ENCODE results near the gene LIN7C. TPM values are rescaled to one million over a fixed set of nuclear protein-coding genes. Genes with fewer than 3 reads are reported as not detected.

Gene LIN7C
- total RNA-seq, 1 experiment from 2014 or later: 26.6 TPM

DNA sequence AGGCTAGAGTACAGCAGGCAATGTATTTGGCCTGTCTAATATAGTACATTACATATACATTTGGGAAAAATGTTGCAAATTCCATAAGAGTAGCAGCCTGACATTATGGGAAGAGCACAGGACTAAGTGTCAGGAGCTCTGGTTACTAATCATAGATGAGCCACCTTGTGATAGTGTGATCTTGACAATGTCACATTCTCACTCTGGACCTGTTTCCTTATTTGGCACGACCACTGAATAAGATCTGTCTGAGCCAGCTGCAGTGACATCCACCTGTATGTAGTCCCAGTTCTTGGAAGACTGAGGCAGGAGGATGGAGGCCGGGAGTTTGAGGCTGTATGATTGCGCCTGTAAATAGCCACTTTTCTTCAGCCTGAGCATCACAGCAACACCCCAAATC, 5.7 kb upstream of the LIN7C start:
- Histone ChIP-seq H3F3A (ENCODE audit: low read length, unreplicated experiment) (no peaks in the 10 kb centered on the region), H3K9ac (ENCODE audit: low read length) (no peak overlapping the region), H3K9me3 (ENCODE audit: low read length) (no peaks in the 10 kb centered on the region), H4K20me1 (ENCODE audit: low read length) (no peaks in the 10 kb centered on the region), H3K27me3 (ENCODE audit: low read length) (no peaks in the 10 kb centered on the region), H3K9me2 (replicated peaks; ENCODE audit: low read length) (no peaks in the 10 kb centered on the region), H3K27ac (ENCODE audit: low read length) (no peak overlapping the region), H2AFZ (ENCODE audit: low read length) (no peak overlapping the region), H3K4me3 (ENCODE audit: low read length) (no peak overlapping the region), H3K4me2 (ENCODE audit: low read length) (no peak overlapping the region), H3K36me3 (ENCODE audit: low read depth, low read length) (no peaks in the 10 kb centered on the region), H3K4me1 (ENCODE audit: insufficient read depth, low read length) (peaks cover 5% of the 10 kb centered on the region), H3K79me2 (ENCODE audit: low read length) (peaks cover 6% of the 10 kb centered on the region)
- TF ChIP-seq EZH2 (IDR thresholded peaks at IDR 0.05; ENCODE audit: low read length, unreplicated experiment): no peak
- POLR2A ChIA-PET (ENCODE audit: unreplicated experiment): no interaction called here
- CTCF ChIA-PET: no interaction called here
- BruUV-seq (replicated peaks): no TSS peak
- no peak for DNase-seq
- intact Hi-C loops (cut with micrococcal nuclease): no loop called here
- no peak for ATAC-seq

DNA sequence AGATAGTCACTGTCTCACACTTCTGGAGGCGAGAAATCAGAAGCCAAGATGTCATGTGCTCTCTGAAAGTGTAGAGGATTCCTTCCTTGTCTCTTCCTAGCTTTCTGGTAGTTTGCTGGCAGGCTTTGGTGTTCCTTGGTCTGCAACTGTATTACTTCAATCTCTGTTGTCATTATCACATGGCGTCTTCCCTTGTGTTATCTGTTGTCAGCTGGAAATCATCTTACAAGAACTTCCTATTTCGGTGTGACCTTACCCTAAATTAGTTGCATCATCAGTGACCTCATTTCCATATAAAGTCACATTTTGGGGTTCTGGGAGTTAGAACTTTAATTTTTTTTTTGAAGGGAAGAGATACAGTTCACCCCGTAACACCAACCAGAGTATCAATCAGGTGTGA, 3.3 kb upstream of the LIN7C start:
- Histone ChIP-seq H3K4me1 (ENCODE audit: insufficient read depth, low read length) (peaks cover 16% of the 10 kb centered on the region), H4K20me1 (ENCODE audit: low read length) (0 out of 2 replicates have a peak, but pooled peaks cover 5% of the 10 kb centered on the region), H3K4me2 (ENCODE audit: low read length) (no peak overlapping the region), H3K9ac (ENCODE audit: low read length) (no peak overlapping the region), H3K9me3 (ENCODE audit: low read length) (no peaks in the 10 kb centered on the region), H3K79me2 (ENCODE audit: low read length) (peaks cover 28% of the 10 kb centered on the region), H3K27ac (ENCODE audit: low read length) (no peak overlapping the region), H2AFZ (ENCODE audit: low read length) (no peak overlapping the region), H3F3A (ENCODE audit: low read length, unreplicated experiment) (no peaks in the 10 kb centered on the region), H3K4me3 (ENCODE audit: low read length) (no peak overlapping the region), H3K9me2 (replicated peaks; ENCODE audit: low read length) (no peaks in the 10 kb centered on the region), H3K27me3 (ENCODE audit: low read length) (no peaks in the 10 kb centered on the region), H3K36me3 (ENCODE audit: low read depth, low read length) (no peaks in the 10 kb centered on the region)
- no peak for TF ChIP-seq EZH2 (IDR thresholded peaks at IDR 0.05; ENCODE audit: low read length, unreplicated experiment)
- no TSS peak for BruUV-seq (replicated peaks)
- CTCF ChIA-PET: no interaction called here
- POLR2A ChIA-PET (ENCODE audit: unreplicated experiment): no interaction called here
- no peak for DNase-seq
- no peak for ATAC-seq
- intact Hi-C loops (cut with micrococcal nuclease): loop anchor here (5.0 kb wide), 1 partner anchor 102 kb away; no protein-coding TSS in a partner anchor

DNA sequence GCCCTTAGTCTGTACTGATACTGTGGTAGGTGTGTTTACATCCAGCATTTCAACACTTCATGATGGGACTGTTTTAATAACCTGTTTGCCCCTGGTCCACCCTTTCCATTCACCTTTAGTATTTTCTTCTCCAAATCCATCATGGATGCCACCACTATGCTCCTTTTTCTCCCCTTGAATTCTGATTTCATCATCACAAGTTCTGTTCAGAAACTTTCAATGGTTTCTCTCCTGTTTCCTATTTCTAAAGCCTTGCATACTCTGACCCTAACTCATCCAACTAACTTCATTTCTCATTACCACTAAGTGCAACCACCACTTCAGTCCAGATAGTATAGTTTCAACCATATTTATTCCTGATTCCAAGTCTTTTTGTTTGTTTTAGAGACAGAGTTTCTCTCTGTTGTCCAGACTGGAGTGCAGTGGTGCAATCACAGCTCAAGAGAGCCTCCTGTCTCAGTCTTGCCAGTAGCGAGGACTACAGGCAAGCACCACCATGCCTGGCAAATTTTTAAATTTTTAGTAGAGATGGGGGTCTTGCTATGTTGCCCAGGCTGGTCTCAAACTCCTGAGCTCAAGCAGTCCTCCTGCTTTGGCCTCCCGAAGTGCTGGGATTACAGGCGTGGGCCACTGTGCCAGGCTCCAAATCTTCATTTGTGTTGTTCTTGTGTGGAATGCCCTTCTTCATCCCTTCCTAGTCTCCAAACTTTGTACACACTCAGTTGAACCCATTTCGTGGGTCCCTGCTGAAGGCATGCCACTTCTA, 1.2 kb upstream of the LIN7C start:
- Histone ChIP-seq H3K27me3 (ENCODE audit: low read length) (no peaks in the 10 kb centered on the region), H2AFZ (ENCODE audit: low read length) (no peak overlapping the region), H3K4me3 (ENCODE audit: low read length) (peak overlapping the region; percentile 87), H3K9me3 (ENCODE audit: low read length) (no peaks in the 10 kb centered on the region), H3K9me2 (replicated peaks; ENCODE audit: low read length) (no peaks in the 10 kb centered on the region), H4K20me1 (ENCODE audit: low read length) (peaks cover 5% of the 10 kb centered on the region; the same call in 1 of the 2 replicates), H3K4me1 (ENCODE audit: insufficient read depth, low read length) (peaks cover 16% of the 10 kb centered on the region), H3K9ac (ENCODE audit: low read length) (peak overlapping the region; percentile 98), H3K36me3 (ENCODE audit: low read depth, low read length) (no peaks in the 10 kb centered on the region; the same call in 1 of the 2 replicates), H3F3A (ENCODE audit: low read length, unreplicated experiment) (no peaks in the 10 kb centered on the region), H3K79me2 (ENCODE audit: low read length) (peaks cover 46% of the 10 kb centered on the region), H3K4me2 (ENCODE audit: low read length) (peak overlapping the region; percentile 98), H3K27ac (ENCODE audit: low read length) (no peak overlapping the region)
- DNase-seq (no peak), ATAC-seq (no peak)
- no TSS peak for BruUV-seq (replicated peaks)
- CTCF ChIA-PET: interaction anchor here (0.6 kb wide), 1 partner anchor 326 kb away, joined by 6 read pairs; no protein-coding TSS in a partner anchor
- intact Hi-C loops (cut with micrococcal nuclease): loop anchor here (5.0 kb wide), 1 partner anchor 105 kb away; no protein-coding TSS in a partner anchor
- TF ChIP-seq EZH2 (IDR thresholded peaks at IDR 0.05; ENCODE audit: low read length, unreplicated experiment): no peak
- TF ChIP-seq, protein P1, sequence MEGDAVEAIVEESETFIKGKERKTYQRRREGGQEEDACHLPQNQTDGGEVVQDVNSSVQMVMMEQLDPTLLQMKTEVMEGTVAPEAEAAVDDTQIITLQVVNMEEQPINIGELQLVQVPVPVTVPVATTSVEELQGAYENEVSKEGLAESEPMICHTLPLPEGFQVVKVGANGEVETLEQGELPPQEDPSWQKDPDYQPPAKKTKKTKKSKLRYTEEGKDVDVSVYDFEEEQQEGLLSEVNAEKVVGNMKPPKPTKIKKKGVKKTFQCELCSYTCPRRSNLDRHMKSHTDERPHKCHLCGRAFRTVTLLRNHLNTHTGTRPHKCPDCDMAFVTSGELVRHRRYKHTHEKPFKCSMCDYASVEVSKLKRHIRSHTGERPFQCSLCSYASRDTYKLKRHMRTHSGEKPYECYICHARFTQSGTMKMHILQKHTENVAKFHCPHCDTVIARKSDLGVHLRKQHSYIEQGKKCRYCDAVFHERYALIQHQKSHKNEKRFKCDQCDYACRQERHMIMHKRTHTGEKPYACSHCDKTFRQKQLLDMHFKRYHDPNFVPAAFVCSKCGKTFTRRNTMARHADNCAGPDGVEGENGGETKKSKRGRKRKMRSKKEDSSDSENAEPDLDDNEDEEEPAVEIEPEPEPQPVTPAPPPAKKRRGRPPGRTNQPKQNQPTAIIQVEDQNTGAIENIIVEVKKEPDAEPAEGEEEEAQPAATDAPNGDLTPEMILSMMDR (conservative IDR thresholded peaks at IDR 0.05; ENCODE audit: low read depth, low read length): no peak
- TF ChIP-seq EZH2phosphoT487 (IDR thresholded peaks at IDR 0.05; ENCODE audit: borderline replicate concordance, low read length): no peak
- POLR2A ChIA-PET (ENCODE audit: unreplicated experiment): no interaction called here
